CD4-positive, alpha-beta T cell treated with Interleukin-17A for 4 hours (primary cell): ENCODE data around the gene CDK2.
"Not testable (repeated sequence)": the region's sequence is repeated elsewhere in the genome, so short reads cannot be mapped to it uniquely, and the experiment has no call there.

ENCODE experiments used
- DNase-seq: peaks from one replicate; pipeline ENCODE4 v3.0.0-alpha.2; 2020; ENCODE audit warnings: mixed read lengths

Gene CDK2

GRCh38 chr12:55966408-55967281 lies at the start of gene CDK2:
Gene CDK2 (plus strand): TSS chr12:55966830. CDS start chr12:55967009, 179 bp downstream.
- DNase-seq, result peak; percentile 96

GRCh38 chr12:55919032-55919431 lies 47.6 kb upstream of the CDK2 start:
- DNase-seq, result not testable (repeated sequence)

- no peak for DNase-seq
Measured at GRCh38 chr12:55922126-55922525, 44.5 kb upstream of the CDK2 start.

- DNase-seq, result not testable (repeated sequence)
Measured at GRCh38 chr12:55923648-55924047, 43.0 kb upstream of the CDK2 start.

- DNase-seq, result no peak
Measured at GRCh38 chr12:55925371-55925770, 41.3 kb upstream of the CDK2 start.

- peak; percentile 21 for DNase-seq
Measured at GRCh38 chr12:55925870-55926737, 40.5 kb upstream of the CDK2 start.

GRCh38 chr12:55926738-55927587 lies 39.7 kb upstream of the CDK2 start:
- peak; percentile 94 for DNase-seq

- peak; percentile 78 for DNase-seq
Measured at GRCh38 chr12:55927588-55928502, 38.8 kb upstream of the CDK2 start, which contains the start of gene PYM1. Gene PYM1 (minus strand): TSS chr12:55927894. CDS start chr12:55927761, 133 bp downstream.

- DNase-seq, result peak; percentile 92
Measured at GRCh38 chr12:55929306-55929791, 37.3 kb upstream of the CDK2 start.

- DNase-seq, result peak; percentile 88
Measured at GRCh38 chr12:55930771-55931316, 35.8 kb upstream of the CDK2 start, which contains the start of gene DGKA. Gene DGKA (plus strand): TSS chr12:55931162. CDS start chr12:55936504, 5,342 bp downstream.

- DNase-seq, result peak; percentile 15
Measured at GRCh38 chr12:55931317-55931779, 35.3 kb upstream of the CDK2 start.

- DNase-seq, result peak; percentile 67
Measured at GRCh38 chr12:55931780-55932550, 34.7 kb upstream of the CDK2 start.

- DNase-seq, result peak; percentile 64
Measured at GRCh38 chr12:55932551-55932910, 34.1 kb upstream of the CDK2 start.

GRCh38 chr12:55933169-55933798 lies 33.3 kb upstream of the CDK2 start:
- DNase-seq, result peak; percentile 65

- no peak for DNase-seq
Measured at GRCh38 chr12:55933799-55934742, 32.6 kb upstream of the CDK2 start.

GRCh38 chr12:55934773-55935172 lies 31.9 kb upstream of the CDK2 start:
- no peak for DNase-seq

GRCh38 chr12:55935738-55936151 lies 30.9 kb upstream of the CDK2 start:
- peak; percentile 55 for DNase-seq

GRCh38 chr12:55937981-55938380 lies 28.6 kb upstream of the CDK2 start:
- no peak for DNase-seq
